NCI-H1048 (cell line): ENCODE data around the gene SEC23B.
"Not testable (repeated sequence)": the region's sequence is repeated elsewhere in the genome, so short reads cannot be mapped to it uniquely, and the experiment has no call there.

Experiments
- DNase-seq: peaks from one replicate; lab custom pipeline; 2025; lab: John Stamatoyannopoulos, UW

Gene SEC23B

GRCh38 chr20:18507218-18508191, at the start of gene SEC23B:
Gene SEC23B (plus strand): TSS chr20:18507940. CDS start chr20:18510836, 2,896 bp downstream.
- peak; percentile 87 for DNase-seq

GRCh38 chr20:18465536-18466200, 42.1 kb upstream of the SEC23B start:
- DNase-seq, result no peak

GRCh38 chr20:18466574-18466893, 41.2 kb upstream of the SEC23B start:
- DNase-seq, result no peak

- DNase-seq, result peak; percentile 91
These were observed 40.6 kb upstream of the SEC23B start, which contains the start of the genes DZANK1 and POLR3F for GRCh38 chr20:18466894-18467730. Gene DZANK1 (minus strand): TSS chr20:18467030. CDS start chr20:18465358, 1,672 bp downstream. Gene POLR3F (plus strand): TSS chr20:18467390. CDS start chr20:18467507, 117 bp downstream.

GRCh38 chr20:18477218-18477617, 30.5 kb upstream of the SEC23B start:
- no peak for DNase-seq

- DNase-seq, result no peak
These were observed 29.9 kb upstream of the SEC23B start for GRCh38 chr20:18477821-18478220.

- no peak for DNase-seq
These were observed 26.1 kb upstream of the SEC23B start for GRCh38 chr20:18481596-18481995.

GRCh38 chr20:18488301-18488700, 19.4 kb upstream of the SEC23B start:
- DNase-seq, result no peak

DNA sequence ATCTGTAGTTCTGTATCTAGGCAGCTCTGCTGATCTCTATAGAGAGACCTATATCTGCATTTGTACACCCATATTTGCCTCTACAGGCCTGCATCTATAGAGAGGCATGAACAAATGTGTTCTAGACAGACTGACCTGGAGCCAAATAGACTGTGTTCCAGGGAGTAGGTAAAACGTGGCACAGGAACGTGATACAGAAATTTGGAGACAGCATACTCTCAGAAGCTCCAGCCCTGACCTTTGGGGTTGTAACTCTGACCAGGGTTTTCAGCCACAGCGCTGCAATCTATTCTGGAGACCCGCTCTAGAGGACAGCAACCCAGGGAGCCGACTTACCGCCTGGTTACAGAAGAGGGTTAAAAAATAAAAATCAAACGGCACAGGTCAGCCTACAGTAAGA, 11.7 kb upstream of the SEC23B start:
- DNase-seq, result no peak

DNA sequence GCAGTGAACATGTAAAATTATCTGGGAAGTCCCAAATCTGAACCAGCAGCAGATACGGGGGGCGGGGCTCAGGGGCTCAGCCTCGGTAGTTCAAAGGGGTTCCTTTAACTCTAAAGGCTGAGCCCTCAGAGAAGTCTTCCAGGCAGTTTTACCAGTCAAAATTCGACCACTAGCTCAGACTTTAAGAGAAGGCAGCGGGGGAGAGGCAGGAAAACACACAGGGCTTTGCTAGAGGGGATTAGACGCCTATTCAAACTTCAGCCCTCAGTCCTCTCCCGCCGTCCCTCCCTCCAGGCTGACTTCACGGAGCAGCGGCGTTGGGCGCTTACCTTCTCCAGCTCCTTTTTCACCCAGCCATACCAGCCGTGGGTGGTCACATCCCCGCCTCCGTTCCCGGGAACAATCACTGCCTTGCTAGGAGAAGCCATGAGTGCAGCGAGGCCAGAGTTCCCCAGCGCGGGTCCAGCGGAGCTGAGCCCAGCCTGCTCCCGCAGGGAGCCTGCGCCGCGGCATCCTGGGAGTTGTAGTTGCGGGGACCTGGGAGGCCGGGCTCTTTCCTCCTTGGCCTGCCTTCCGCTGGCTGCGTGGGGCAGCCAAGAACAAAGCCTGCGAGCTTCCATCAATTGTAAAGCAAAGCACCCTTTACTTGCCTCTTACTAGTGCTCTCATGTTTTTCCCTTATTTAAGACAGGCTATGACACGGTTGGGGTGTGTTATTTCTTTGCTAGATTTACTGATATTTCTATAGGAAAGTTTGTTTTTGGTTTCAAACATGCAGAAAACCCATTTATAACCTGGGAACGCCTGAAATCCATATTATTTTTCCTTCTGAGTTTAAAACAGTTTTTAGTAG, 10.8 kb upstream of the SEC23B start, which contains the start of gene RBBP9:
Gene RBBP9, minus strand, starts transcription at position 486 of the 853 bp plus-strand sequence. Its CDS starts 58 bp downstream, at position 428.
- peak; percentile 46 for DNase-seq

- DNase-seq, result no peak
These were observed 10.1 kb upstream of the SEC23B start for GRCh38 chr20:18497603-18498002.

DNA sequence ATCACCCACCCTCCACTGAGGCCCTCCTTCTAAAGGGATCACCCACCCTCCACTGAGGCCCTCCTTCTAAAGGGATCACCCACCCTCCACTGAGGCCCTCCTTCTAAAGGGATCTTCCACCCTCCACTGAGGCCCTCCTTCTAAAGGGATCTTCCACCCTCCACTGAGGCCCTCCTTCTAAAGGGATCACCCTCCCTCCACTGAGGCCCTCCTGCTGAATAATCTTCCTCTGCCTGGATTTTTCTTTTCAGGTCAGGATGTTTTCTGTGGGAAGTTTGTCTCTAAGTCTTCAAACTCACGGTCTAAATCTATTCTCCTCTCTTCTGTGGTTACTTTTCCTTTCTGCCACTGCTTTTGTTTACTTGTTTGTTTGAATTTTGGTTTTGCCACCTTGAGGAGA, 6.1 kb upstream of the SEC23B start:
- DNase-seq, result not testable (repeated sequence)

- DNase-seq, result no peak
These were observed 3.2 kb upstream of the SEC23B start for GRCh38 chr20:18504479-18505060.

DNA sequence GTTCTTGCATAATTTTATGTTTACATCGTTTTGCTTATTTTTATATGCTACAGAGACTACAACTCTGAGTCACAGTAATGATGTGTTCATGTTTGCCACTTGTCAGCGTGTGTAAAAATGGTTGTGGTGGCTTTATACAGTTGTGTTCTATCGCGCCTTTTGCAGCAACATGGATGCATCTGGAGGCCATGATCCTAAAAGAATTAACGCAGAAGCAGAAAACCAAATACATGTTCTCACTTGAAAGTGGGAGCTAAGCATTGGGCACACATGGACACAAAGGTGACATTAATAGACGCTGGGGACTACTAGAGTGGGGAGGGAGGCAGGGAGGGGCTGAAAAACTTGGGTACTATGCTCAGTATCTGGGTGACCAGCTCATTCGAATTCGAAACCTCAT, 996 bp upstream of the SEC23B start:
- no peak for DNase-seq

DNA sequence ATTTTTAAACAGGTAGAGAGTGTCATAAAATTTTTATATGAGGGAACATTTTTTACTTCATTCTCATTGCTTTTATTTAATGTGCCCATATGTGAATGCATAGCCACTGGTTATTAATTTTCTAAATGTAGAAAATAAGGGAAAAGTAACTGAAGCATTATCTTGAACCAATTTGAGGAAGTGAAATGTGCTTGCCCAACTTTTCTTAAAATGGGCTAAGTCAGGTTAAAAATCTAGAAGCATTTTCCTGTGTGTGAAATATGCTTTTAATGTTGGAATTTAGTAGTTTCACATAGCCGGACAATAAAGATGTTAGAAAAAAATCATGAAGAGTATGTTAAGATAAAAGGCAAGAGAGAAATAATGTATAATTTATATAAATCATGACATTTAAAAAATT, 3.8 kb downstream of the SEC23B start:
- DNase-seq, result no peak

DNA sequence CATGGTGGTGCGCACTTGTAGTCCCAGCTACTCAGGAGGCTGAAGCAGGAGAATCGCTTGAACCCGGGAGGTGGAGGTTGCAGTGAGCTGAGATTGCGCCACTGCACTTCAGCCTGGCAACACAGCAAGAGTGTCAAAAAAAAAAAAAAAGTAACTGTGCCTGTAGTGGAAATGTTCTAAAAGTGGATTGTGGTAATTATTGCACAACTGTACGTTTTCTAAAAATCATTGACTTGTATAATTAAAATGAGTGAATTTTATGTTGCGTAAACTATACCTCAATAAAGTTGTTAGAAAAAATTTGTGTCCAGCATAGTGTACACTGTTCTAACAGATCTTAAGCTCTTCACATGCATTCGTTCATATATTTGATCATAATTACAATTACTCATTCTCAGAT, 5.5 kb downstream of the SEC23B start:
- DNase-seq, result no peak

DNA sequence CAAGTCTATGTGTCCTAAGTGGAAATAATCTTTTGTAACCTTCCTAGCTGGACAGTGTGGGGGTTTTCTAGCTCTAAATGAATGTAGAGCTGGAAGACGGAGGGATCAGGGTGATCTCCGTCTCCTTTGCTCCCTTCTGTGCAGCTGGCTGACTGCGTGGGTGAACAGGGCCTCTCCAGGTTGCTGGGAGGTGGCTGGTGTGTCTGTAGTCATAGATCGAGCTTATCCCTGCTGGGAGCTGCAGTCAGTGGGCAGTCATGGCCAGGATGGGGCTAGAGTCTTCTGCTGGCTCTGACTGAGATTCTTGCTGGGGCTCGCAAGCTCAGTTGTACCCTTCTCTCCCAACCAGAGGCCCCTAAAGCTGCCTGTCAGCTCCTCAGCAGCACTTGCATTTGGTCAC, 6.4 kb downstream of the SEC23B start:
- no peak for DNase-seq

GRCh38 chr20:18515973-18516372, 8.2 kb downstream of the SEC23B start:
- no peak for DNase-seq

- DNase-seq, result not testable (repeated sequence)
These were observed 14.3 kb downstream of the SEC23B start for GRCh38 chr20:18522066-18522465.

- DNase-seq, result no peak
These were observed 15.3 kb downstream of the SEC23B start for GRCh38 chr20:18523066-18523465.

DNA sequence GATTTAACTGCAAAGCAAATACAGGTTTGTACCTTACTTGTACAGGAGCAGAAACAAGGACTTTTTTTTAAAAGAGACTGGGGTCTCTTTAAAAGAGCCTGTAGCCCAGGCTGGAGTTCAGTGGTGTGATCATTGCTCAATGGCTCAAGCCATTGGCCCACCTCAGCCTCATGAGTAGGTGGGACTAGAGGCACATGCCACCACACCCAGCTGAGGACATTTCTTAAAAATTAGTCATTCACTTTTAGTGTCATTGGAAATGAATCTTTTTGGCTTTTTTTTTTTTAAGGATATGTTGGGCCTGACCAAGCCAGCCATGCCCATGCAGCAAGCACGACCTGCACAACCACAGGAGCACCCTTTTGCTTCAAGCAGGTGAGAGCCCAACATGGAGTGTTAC, 16.9 kb downstream of the SEC23B start:
- no peak for DNase-seq
